Immature natural killer cell (primary cell): ENCODE measurements around the gene LRP11. TPM values are rescaled to one million over a fixed set of nuclear protein-coding genes. Genes with fewer than 3 reads are reported as not detected.
"Not testable (repeated sequence)": the region's sequence is repeated elsewhere in the genome, so short reads cannot be mapped to it uniquely, and the experiment has no call there.

Source experiments
- DNase-seq, 3 donors: peaks; one replicate each; pipeline ENCODE4 v3.0.0; 2022; ENCODE audit warnings: mixed read lengths in 1 of 3
- H3K27ac Mint-ChIP-seq, 6 donors: one replicate each; pipeline ENCODE4 v1.8.0; 2020; ENCODE audit warnings: mixed read lengths in 6 of 6, mild to moderate bottlenecking in 5 of 6, inconsistent platforms in 4 of 6, moderate library complexity in 3 of 6
- H3K27me3 Mint-ChIP-seq, 3 donors: one replicate each; pipeline ENCODE4 v1.8.0; 2020 to 2021; ENCODE audit warnings: low read depth in 3 of 3, mild to moderate bottlenecking in 3 of 3, mixed read lengths in 3 of 3, moderate library complexity in 3 of 3, inconsistent platforms in 1 of 3
- H3K36me3 Mint-ChIP-seq, 3 donors: one replicate each; pipeline ENCODE4 v1.8.0; 2020; ENCODE audit warnings: mixed read lengths in 3 of 3, inconsistent platforms in 2 of 3, mild to moderate bottlenecking in 2 of 3
- H3K4me1 Mint-ChIP-seq, 2 donors: one replicate each; pipeline ENCODE4 v1.8.0; 2020; ENCODE audit warnings: inconsistent platforms in 2 of 2, mild to moderate bottlenecking in 2 of 2, mixed read lengths in 2 of 2, moderate library complexity in 1 of 2
- H3K4me3 Mint-ChIP-seq, 5 donors: one replicate each; pipeline ENCODE4 v1.8.0; 2020; ENCODE audit warnings: mild to moderate bottlenecking in 5 of 5, mixed read lengths in 5 of 5, inconsistent platforms in 3 of 5, moderate library complexity in 3 of 5
- H3K9me3 Mint-ChIP-seq, 6 donors: one replicate each; pipeline ENCODE4 v1.8.0; 2020; ENCODE audit warnings: mild to moderate bottlenecking in 6 of 6, mixed read lengths in 6 of 6, inconsistent platforms in 4 of 6, moderate library complexity in 3 of 6
- polyA plus RNA-seq, 3 donors: library from polyadenylated mRNA; unstranded; fragments of 300-500 nt; fragmentation: Illumina TruSeq; gene quantifications; one replicate each; pipeline ENCODE4 v1.2.3, GENCODE V29; 2021

LRP11 gene
- polyA plus RNA-seq, 3 donors from 2014 or later = 0.34 to 0.73 TPM; not detected in 1

GRCh38 chr6:149856256-149856994, 7.7 kb downstream of the LRP11 start:
- Mint-ChIP-seq H3K27ac (no peak overlapping the region), H3K9me3 (no peaks in the 10 kb centered on the region), H3K4me1 (peaks cover 2 to 18% of the 10 kb centered on the region in 2 donors), H3K27me3 (peaks cover 0 to 8% (median 5%) of the 10 kb centered on the region in 3 donors), H3K4me3 (no peak overlapping the region), H3K36me3 (no peaks in the 10 kb centered on the region)
- DNase-seq = no peak

- Mint-ChIP-seq H3K36me3 (no peaks in the 10 kb centered on the region), H3K27ac (no peak overlapping the region), H3K4me1 (peaks cover 2 to 19% of the 10 kb centered on the region in 2 donors), H3K27me3 (peaks cover 2 to 8% (median 2%) of the 10 kb centered on the region in 3 donors), H3K4me3 (no peak overlapping the region), H3K9me3 (no peaks in the 10 kb centered on the region)
- DNase-seq = no peak
Observed at GRCh38 chr6:149855741-149856140, 8.4 kb downstream of the LRP11 start.

GRCh38 chr6:149855040-149855654, 9.0 kb downstream of the LRP11 start:
- H3K27me3 Mint-ChIP-seq = peaks cover 2 to 5% (median 2%) of the 10 kb centered on the region in 3 donors
- no peak for DNase-seq
- no peak overlapping the region for H3K4me3 Mint-ChIP-seq
- no peaks in the 10 kb centered on the region for H3K9me3 Mint-ChIP-seq
- no peaks in the 10 kb centered on the region for H3K36me3 Mint-ChIP-seq
- H3K4me1 Mint-ChIP-seq = peaks cover 2 to 19% of the 10 kb centered on the region in 2 donors
- H3K27ac Mint-ChIP-seq = no peak overlapping the region

- Mint-ChIP-seq H3K9me3 (no peaks in the 10 kb centered on the region), H3K4me3 (no peak overlapping the region), H3K27ac (no peak overlapping the region), H3K4me1 (peaks cover 2 to 19% of the 10 kb centered on the region in 2 donors), H3K27me3 (peaks cover 2 to 5% (median 5%) of the 10 kb centered on the region in 3 donors), H3K36me3 (no peaks in the 10 kb centered on the region)
- no peak for DNase-seq
Observed at GRCh38 chr6:149854532-149854931, 9.6 kb downstream of the LRP11 start.

- not testable (repeated sequence) for H3K4me3 Mint-ChIP-seq, H3K27ac Mint-ChIP-seq, H3K36me3 Mint-ChIP-seq, H3K27me3 Mint-ChIP-seq, DNase-seq, H3K9me3 Mint-ChIP-seq
- peaks cover 2 to 19% of the 10 kb centered on the region in 2 donors for H3K4me1 Mint-ChIP-seq
Observed at GRCh38 chr6:149854017-149854416, 10.1 kb downstream of the LRP11 start.

DNA sequence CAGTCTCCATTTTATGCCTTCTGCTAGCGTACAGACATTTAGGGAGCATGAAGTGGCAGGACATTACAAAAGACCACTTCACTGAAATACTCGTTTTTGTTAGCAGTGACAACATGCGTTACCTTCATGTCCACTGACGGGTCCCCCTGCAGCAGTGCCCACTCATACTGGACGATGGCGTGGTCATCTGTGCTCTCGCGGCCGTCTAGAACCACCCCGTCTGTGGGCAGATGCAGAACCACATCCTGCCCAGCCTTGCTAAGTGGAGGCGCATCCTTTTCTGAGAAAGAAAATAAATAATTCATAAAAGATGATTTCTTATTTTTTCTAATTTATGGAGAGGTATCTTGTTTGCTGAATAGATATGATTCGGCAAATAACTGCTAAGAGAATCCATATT, 11.3 kb downstream of the LRP11 start:
- H3K36me3 Mint-ChIP-seq = no peaks in the 10 kb centered on the region
- H3K4me3 Mint-ChIP-seq = peak overlapping the region in 3 of 5 donors; percentile 21 to 52 (median 22)
- no peaks in the 10 kb centered on the region for H3K9me3 Mint-ChIP-seq
- H3K27ac Mint-ChIP-seq = no peak overlapping the region
- peaks cover 2 to 5% (median 5%) of the 10 kb centered on the region in 3 donors for H3K27me3 Mint-ChIP-seq
- peak in 1 of 3 donors; percentile 10 for DNase-seq
- peaks cover 2 to 19% of the 10 kb centered on the region in 2 donors for H3K4me1 Mint-ChIP-seq

GRCh38 chr6:149852180-149852579, 12.0 kb downstream of the LRP11 start:
- Mint-ChIP-seq H3K4me3 (no peak overlapping the region), H3K9me3 (no peaks in the 10 kb centered on the region), H3K4me1 (peaks cover 2 to 19% of the 10 kb centered on the region in 2 donors), H3K36me3 (no peaks in the 10 kb centered on the region), H3K27me3 (peaks cover 2 to 5% (median 5%) of the 10 kb centered on the region in 3 donors), H3K27ac (no peak overlapping the region)
- no peak for DNase-seq

GRCh38 chr6:149851461-149852110, 12.6 kb downstream of the LRP11 start:
- Mint-ChIP-seq H3K27me3 (peaks cover 2 to 5% (median 5%) of the 10 kb centered on the region in 3 donors), H3K4me1 (peaks cover 2 to 19% of the 10 kb centered on the region in 2 donors), H3K36me3 (no peaks in the 10 kb centered on the region), H3K27ac (no peak overlapping the region), H3K4me3 (no peak overlapping the region), H3K9me3 (no peaks in the 10 kb centered on the region)
- DNase-seq = no peak

DNA sequence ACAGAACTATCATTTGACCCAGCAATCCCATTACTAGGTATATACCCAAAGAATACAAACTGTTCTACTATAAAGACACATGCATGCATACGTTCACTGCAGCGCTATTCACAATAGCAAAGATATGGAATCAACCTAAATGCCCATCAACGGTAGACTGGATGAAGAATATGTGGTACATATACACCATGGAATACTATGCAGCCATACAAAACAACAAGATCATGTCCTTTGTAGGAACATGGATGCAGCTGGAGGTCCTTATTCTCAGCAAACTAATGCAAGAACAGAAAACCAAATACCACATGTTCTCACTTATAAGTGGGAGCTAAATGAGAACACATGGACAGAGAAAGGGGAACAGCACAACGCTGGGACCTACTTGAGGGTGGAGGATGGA, 15.8 kb downstream of the LRP11 start:
- Mint-ChIP-seq H3K4me1 (peaks cover 2 to 19% of the 10 kb centered on the region in 2 donors), H3K27me3 (peaks cover 2 to 14% (median 5%) of the 10 kb centered on the region in 3 donors)
- DNase-seq, H3K27ac Mint-ChIP-seq, H3K4me3 Mint-ChIP-seq, H3K9me3 Mint-ChIP-seq, H3K36me3 Mint-ChIP-seq: not testable (repeated sequence)

GRCh38 chr6:149847939-149848267, 16.3 kb downstream of the LRP11 start:
- DNase-seq = no peak
- H3K9me3 Mint-ChIP-seq = no peaks in the 10 kb centered on the region
- H3K4me1 Mint-ChIP-seq = peaks cover 2 to 16% of the 10 kb centered on the region in 2 donors
- no peak overlapping the region for H3K27ac Mint-ChIP-seq
- no peak overlapping the region for H3K4me3 Mint-ChIP-seq
- no peaks in the 10 kb centered on the region for H3K36me3 Mint-ChIP-seq
- peaks cover 2 to 14% (median 4%) of the 10 kb centered on the region in 3 donors for H3K27me3 Mint-ChIP-seq

DNA sequence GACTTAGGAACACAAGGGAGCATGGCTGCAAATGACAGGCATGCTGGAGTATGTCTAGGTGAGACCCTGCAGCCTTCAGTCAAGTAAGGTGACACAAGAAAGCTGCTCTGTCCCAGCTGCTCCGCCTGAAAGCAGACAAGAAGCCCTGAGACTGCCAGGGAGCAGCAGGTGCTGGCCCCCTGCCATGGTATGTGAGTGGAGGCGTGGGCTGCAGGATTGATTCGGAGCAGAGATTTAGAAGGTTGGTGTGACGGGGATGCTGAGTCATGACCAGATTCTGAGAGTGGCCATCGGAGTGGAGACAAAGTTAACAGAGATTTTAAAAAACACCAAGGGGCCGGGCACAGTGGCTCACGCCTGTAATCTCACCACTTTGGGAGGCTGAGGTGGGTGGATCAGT, 17.8 kb downstream of the LRP11 start:
- Mint-ChIP-seq H3K27ac (no peak overlapping the region), H3K9me3 (no peaks in the 10 kb centered on the region), H3K36me3 (no peaks in the 10 kb centered on the region), H3K4me3 (no peak overlapping the region), H3K4me1 (no peaks in the 10 kb centered on the region), H3K27me3 (peaks cover 2 to 14% (median 6%) of the 10 kb centered on the region in 3 donors)
- DNase-seq = no peak

DNA sequence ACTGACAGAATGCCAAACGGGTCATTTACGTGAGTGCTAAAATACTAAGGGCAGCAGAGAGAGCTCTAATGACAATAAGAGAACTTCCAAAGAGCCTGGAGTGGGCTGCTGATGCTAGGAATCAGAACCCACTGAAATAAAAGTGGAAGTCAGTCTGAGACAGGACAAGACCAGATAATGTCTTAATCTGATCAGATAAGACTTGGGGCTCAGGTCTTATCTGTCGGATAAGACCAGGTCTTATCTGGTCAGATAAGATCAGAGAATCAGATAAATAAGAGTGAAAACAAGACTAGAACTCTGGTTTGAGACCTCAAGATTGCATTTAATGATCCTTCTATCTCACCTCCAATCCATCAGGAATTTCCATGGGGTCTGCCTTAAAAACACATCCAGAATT, 18.6 kb downstream of the LRP11 start:
- Mint-ChIP-seq H3K36me3 (no peaks in the 10 kb centered on the region), H3K4me1 (no peaks in the 10 kb centered on the region), H3K4me3 (no peak overlapping the region), H3K27ac (peak overlapping the region in 1 of 6 donors; percentile 28), H3K9me3 (no peaks in the 10 kb centered on the region), H3K27me3 (peaks cover 0 to 14% (median 6%) of the 10 kb centered on the region in 3 donors)
- no peak for DNase-seq

DNA sequence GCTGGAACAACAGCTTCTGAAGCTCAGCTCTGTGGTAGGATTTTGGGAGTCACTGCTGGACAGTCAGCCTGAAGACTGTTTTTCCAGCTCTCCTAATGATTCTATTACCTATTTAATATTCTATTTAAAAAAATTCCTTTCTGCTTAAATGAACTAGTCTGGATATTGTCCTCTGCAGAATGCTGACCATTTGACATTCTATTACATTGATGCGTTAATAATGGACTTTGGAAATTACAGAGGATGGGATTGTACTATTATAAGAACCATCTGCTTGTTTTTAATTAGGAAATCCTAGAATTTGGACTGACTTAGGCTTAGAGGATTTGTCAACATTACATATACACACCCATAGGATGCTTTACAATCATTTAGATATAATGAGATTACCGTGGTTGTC, 19.7 kb downstream of the LRP11 start:
- Mint-ChIP-seq H3K36me3 (no peaks in the 10 kb centered on the region), H3K27ac (no peak overlapping the region), H3K4me3 (no peak overlapping the region), H3K9me3 (no peaks in the 10 kb centered on the region), H3K27me3 (peaks cover 0 to 12% (median 6%) of the 10 kb centered on the region in 3 donors), H3K4me1 (no peaks in the 10 kb centered on the region)
- DNase-seq = no peak

DNA sequence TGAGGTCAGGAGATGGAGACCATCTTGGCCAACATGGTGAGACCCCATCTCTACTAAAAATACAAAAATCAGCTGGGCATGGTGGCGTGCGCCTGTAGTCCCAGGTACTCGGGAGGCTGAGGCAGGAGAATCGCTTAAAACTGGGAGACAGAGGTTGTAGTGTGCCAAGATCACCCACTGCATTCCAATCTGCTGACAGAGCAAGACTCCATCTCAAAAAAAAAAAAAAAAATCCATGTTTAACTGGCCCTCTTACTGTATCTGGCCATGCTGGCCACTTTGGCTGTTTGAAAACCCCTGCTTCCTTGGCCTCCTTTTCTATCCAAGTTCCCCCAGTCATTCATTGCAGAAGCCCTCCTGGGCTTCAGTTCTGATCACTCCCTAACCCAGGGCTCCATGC, 20.1 kb downstream of the LRP11 start:
- not testable (repeated sequence) for H3K9me3 Mint-ChIP-seq, H3K27ac Mint-ChIP-seq, H3K4me3 Mint-ChIP-seq, H3K36me3 Mint-ChIP-seq, H3K4me1 Mint-ChIP-seq, DNase-seq
- H3K27me3 Mint-ChIP-seq = peaks cover 0 to 13% (median 8%) of the 10 kb centered on the region in 3 donors
